H9 (cell line): ENCODE data around the gene GALNT9. TPM values are rescaled to one million over a fixed set of nuclear protein-coding genes. Genes with fewer than 3 reads are reported as not detected.

ENCODE experiments used
- DNase-seq: peaks from one replicate; pipeline ENCODE4 v3.0.0-alpha.2; 2017
- H2AFZ ChIP-seq: one replicate; pipeline ENCODE4 v1.6.1; 2013; ENCODE audit warnings: mild to moderate bottlenecking, low read length, control low read depth, moderate library complexity
- H2AK5ac ChIP-seq: 2 replicates; pipeline ENCODE4 v1.6.1; 2013; ENCODE audit warnings: low read length, control low read depth, mixed read lengths; ENCODE audit not compliant: insufficient read length
- H2BK120ac ChIP-seq: one replicate; pipeline ENCODE4 v1.6.1; 2013; ENCODE audit warnings: low read depth, mild to moderate bottlenecking, low read length, control low read depth, inconsistent platforms; ENCODE audit not compliant: poor library complexity, severe bottlenecking
- H2BK12ac ChIP-seq: 2 replicates; pipeline ENCODE4 v1.6.1; 2013; ENCODE audit warnings: low read length, control low read depth, mixed read lengths, low read depth; ENCODE audit not compliant: insufficient read length
- H2BK15ac ChIP-seq: 2 replicates; pipeline ENCODE4 v1.6.1; 2013; ENCODE audit warnings: low read depth, low read length, control low read depth
- H2BK20ac ChIP-seq: one replicate; pipeline ENCODE4 v1.6.1; 2013; ENCODE audit warnings: low read depth, mild to moderate bottlenecking, low read length, control low read depth, inconsistent platforms; ENCODE audit not compliant: poor library complexity, severe bottlenecking
- H2BK5ac ChIP-seq: 2 replicates; pipeline ENCODE4 v1.6.1; 2013; ENCODE audit warnings: low read length, control low read depth, mixed read lengths; ENCODE audit not compliant: insufficient read length
- H3K14ac ChIP-seq: 2 replicates; pipeline ENCODE4 v1.6.1; 2013; ENCODE audit warnings: low read length, control low read depth; ENCODE audit not compliant: insufficient read depth
- H3K18ac ChIP-seq: 2 replicates; pipeline ENCODE4 v1.6.1; 2013; ENCODE audit warnings: low read depth, mild to moderate bottlenecking, mixed read lengths, low read length, control low read depth; ENCODE audit not compliant: insufficient read length
- H3K23ac ChIP-seq: 2 replicates; pipeline ENCODE4 v1.6.1; 2013; ENCODE audit warnings: low read length, control low read depth, mixed read lengths, low read depth; ENCODE audit not compliant: insufficient read length
- H3K23me2 ChIP-seq: 2 replicates; pipeline ENCODE4 v1.6.1; 2013; ENCODE audit warnings: low read depth, mild to moderate bottlenecking, mixed read lengths, low read length, control low read depth; ENCODE audit not compliant: insufficient read length, poor library complexity, severe bottlenecking
- H3K27ac ChIP-seq: 2 replicates; pipeline ENCODE4 v1.5.1; 2013; ENCODE audit warnings: low read length, control low read depth, mixed read lengths, low read depth; ENCODE audit not compliant: insufficient read length
- H3K27me3 ChIP-seq: 2 replicates; pipeline ENCODE4 v1.6.1; 2013; ENCODE audit warnings: low read length, control low read depth, inconsistent platforms; ENCODE audit not compliant: insufficient read depth
- H3K4ac ChIP-seq: 2 replicates; pipeline ENCODE4 v1.6.1; 2013; ENCODE audit warnings: low read depth, mild to moderate bottlenecking, control low read depth, inconsistent platforms, low read length, moderate library complexity
- H3K4me1 ChIP-seq: 2 replicates; pipeline ENCODE4 v1.6.1; 2013; ENCODE audit warnings: low read length, control low read depth, inconsistent platforms; ENCODE audit not compliant: insufficient read depth
- H3K4me2 ChIP-seq: 2 replicates; pipeline ENCODE4 v1.6.1; 2013; ENCODE audit warnings: low read length, control low read depth, mixed read lengths; ENCODE audit not compliant: insufficient read length, insufficient read depth
- H3K56ac ChIP-seq: 2 replicates; pipeline ENCODE4 v1.6.1; 2013; ENCODE audit warnings: low read depth, mild to moderate bottlenecking, mixed read lengths, low read length, control low read depth; ENCODE audit not compliant: insufficient read length
- H3K79me1 ChIP-seq: 2 replicates; pipeline ENCODE4 v1.6.1; 2013; ENCODE audit warnings: low read depth, mild to moderate bottlenecking, moderate library complexity, low read length, control low read depth, inconsistent platforms; ENCODE audit not compliant: insufficient read depth, poor library complexity, severe bottlenecking
- H3K79me2 ChIP-seq: 2 replicates; pipeline ENCODE4 v1.6.1; 2013; ENCODE audit warnings: low read length, control low read depth, inconsistent platforms; ENCODE audit not compliant: insufficient read depth
- H3K9ac ChIP-seq: 2 replicates; pipeline ENCODE4 v1.6.1; 2013; ENCODE audit warnings: low read length, control low read depth, mixed read lengths; ENCODE audit not compliant: insufficient read length; ENCODE audit errors: extremely low read depth
- H3K9me3 ChIP-seq: one replicate; pipeline ENCODE4 v1.6.1; 2013; ENCODE audit warnings: low read depth, low read length, inconsistent platforms; ENCODE audit not compliant: control insufficient read depth
- H3T11ph ChIP-seq: one replicate; pipeline ENCODE4 v1.6.1; 2013; ENCODE audit warnings: mild to moderate bottlenecking, low read length, control low read depth, inconsistent platforms
- H4K20me1 ChIP-seq: one replicate; pipeline ENCODE4 v1.6.1; 2013; ENCODE audit not compliant: control insufficient read depth, insufficient read length, insufficient read depth
- H4K5ac ChIP-seq: 2 replicates; pipeline ENCODE4 v1.6.1; 2013; ENCODE audit warnings: low read depth, mild to moderate bottlenecking, mixed read lengths, low read length, control low read depth; ENCODE audit not compliant: insufficient read length
- H4K8ac ChIP-seq: replicated peaks from 2 replicates; pipeline ENCODE4 v1.6.1; 2013; ENCODE audit warnings: low read length, control low read depth, mixed read lengths, low read depth; ENCODE audit not compliant: insufficient read length
- H4K91ac ChIP-seq: 2 replicates; pipeline ENCODE4 v1.6.1; 2013; ENCODE audit warnings: low read depth, mild to moderate bottlenecking, moderate library complexity, mixed read lengths, low read length, control low read depth; ENCODE audit not compliant: insufficient read length
- H3K27ac Mint-ChIP-seq, 3 experiments: 2 replicates in 2 of 3; 3 replicates in 1 of 3; pipeline ENCODE4 v1.8.0; 2020 to 2021; ENCODE audit warnings: mixed read lengths in 3 of 3, mild to moderate bottlenecking in 1 of 3, moderate library complexity in 1 of 3
- H3K27me3 Mint-ChIP-seq: 2 replicates; pipeline ENCODE4 v1.8.0; 2021; ENCODE audit warnings: low read depth, mild to moderate bottlenecking, moderate library complexity, mixed read lengths
- H3K36me3 Mint-ChIP-seq, 3 experiments: 2 replicates in 2 of 3; 3 replicates in 1 of 3; pipeline ENCODE4 v1.8.0; 2020 to 2021; ENCODE audit warnings: low read depth in 3 of 3, mixed read lengths in 3 of 3; ENCODE audit not compliant: insufficient read depth in 1 of 3
- H3K4me1 Mint-ChIP-seq, 2 experiments: 2 replicates each; pipeline ENCODE4 v1.8.0; 2020; ENCODE audit warnings: mixed read lengths in 2 of 2
- H3K4me3 Mint-ChIP-seq, 2 experiments: 2 replicates in 1 of 2; 3 replicates in 1 of 2; pipeline ENCODE4 v1.8.0; 2020 to 2021; ENCODE audit warnings: mild to moderate bottlenecking in 2 of 2, mixed read lengths in 2 of 2, moderate library complexity in 1 of 2
- H3K9me3 Mint-ChIP-seq, 2 experiments: 2 replicates in 1 of 2; 3 replicates in 1 of 2; pipeline ENCODE4 v1.8.0; 2020; ENCODE audit warnings: mild to moderate bottlenecking in 2 of 2, mixed read lengths in 2 of 2, moderate library complexity in 1 of 2
- WGBS: extraction: QIAGEN DNeasy Blood & Tissue Kit; methylation state at CpG from one replicate; pipeline ENCODE4 v1.1.7; 2013; ENCODE audit warnings: missing lambda C conversion rate, low lambda C conversion rate, mixed read lengths; ENCODE audit not compliant: insufficient read length; ENCODE audit errors: extremely low coverage; 5-methylcytosine and 5-hydroxymethylcytosine counted together
- total RNA-seq: library from RNA; stranded (reverse); gene quantifications from 2 replicates; pipeline ENCODE4 v1.2.1, GENCODE V29; 2021
- TF ChIP-seq, protein P1 (sequence below): fragments of 200-600 bp; sonication (generic); conservative IDR thresholded peaks from 3 replicates; pipeline ENCODE4 v1.8.0; 2021; ENCODE audit warnings: antibody characterized with exemption, mild to moderate bottlenecking

The GALNT9 gene
- total RNA-seq, 1 experiment from 2014 or later = 0.35 TPM

DNA sequence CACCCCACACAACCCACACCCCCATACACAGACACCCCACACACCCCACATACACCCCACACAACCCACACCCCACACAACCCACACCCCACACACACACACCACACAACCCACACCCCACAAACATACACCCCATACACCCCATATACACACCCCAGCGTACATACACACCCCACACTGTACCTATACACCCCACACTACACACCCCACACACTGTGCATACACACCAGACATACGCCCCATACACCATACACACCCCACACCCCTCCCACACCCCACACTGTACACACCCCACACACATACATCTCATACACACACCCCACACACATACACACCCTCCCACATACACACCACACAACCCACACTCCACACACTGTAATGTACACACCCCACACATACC lies 104.9 kb downstream of the GALNT9 start:
- no peaks in the 10 kb centered on the region for H4K20me1 ChIP-seq
- no peak overlapping the region for H3K9ac ChIP-seq
- H2BK12ac ChIP-seq = no peak overlapping the region
- no peak overlapping the region for H2AFZ ChIP-seq
- H3T11ph ChIP-seq = no peak overlapping the region
- no peak overlapping the region for H4K8ac ChIP-seq
- Mint-ChIP-seq H3K27me3 (peaks cover 27% of the 10 kb centered on the region), H3K36me3 (peaks cover 0 to 3% (median 0%) of the 10 kb centered on the region in 3 experiments; a peak in 1 of 7 replicates), H3K9me3 (peaks cover 7 to 8% of the 10 kb centered on the region in 2 experiments), H3K27ac (no peak overlapping the region), H3K4me1 (no peaks in the 10 kb centered on the region), H3K4me3 (no peak overlapping the region)
- no peak overlapping the region for H3K4me2 ChIP-seq
- no peak overlapping the region for H3K18ac ChIP-seq
- TF ChIP-seq, protein P1, sequence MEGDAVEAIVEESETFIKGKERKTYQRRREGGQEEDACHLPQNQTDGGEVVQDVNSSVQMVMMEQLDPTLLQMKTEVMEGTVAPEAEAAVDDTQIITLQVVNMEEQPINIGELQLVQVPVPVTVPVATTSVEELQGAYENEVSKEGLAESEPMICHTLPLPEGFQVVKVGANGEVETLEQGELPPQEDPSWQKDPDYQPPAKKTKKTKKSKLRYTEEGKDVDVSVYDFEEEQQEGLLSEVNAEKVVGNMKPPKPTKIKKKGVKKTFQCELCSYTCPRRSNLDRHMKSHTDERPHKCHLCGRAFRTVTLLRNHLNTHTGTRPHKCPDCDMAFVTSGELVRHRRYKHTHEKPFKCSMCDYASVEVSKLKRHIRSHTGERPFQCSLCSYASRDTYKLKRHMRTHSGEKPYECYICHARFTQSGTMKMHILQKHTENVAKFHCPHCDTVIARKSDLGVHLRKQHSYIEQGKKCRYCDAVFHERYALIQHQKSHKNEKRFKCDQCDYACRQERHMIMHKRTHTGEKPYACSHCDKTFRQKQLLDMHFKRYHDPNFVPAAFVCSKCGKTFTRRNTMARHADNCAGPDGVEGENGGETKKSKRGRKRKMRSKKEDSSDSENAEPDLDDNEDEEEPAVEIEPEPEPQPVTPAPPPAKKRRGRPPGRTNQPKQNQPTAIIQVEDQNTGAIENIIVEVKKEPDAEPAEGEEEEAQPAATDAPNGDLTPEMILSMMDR = no peak
- H3K27me3 ChIP-seq = no peaks in the 10 kb centered on the region; the same call in 1 of the 2 replicates
- no peak overlapping the region for H3K56ac ChIP-seq
- no peak overlapping the region for H2BK5ac ChIP-seq
- WGBS = no CpG with 5 or more reads among the region's 2 CpGs
- no peak overlapping the region for H4K91ac ChIP-seq
- no peak for DNase-seq
- H3K79me2 ChIP-seq = no peaks in the 10 kb centered on the region
- H3K79me1 ChIP-seq = no peaks in the 10 kb centered on the region
- H3K14ac ChIP-seq = no peak overlapping the region
- no peak overlapping the region for H2AK5ac ChIP-seq
- no peak overlapping the region for H2BK120ac ChIP-seq
- H3K27ac ChIP-seq = no peak overlapping the region
- no peak overlapping the region for H2BK20ac ChIP-seq
- H3K23me2 ChIP-seq = no peaks in the 10 kb centered on the region
- no peak overlapping the region for H4K5ac ChIP-seq
- H2BK15ac ChIP-seq = no peak overlapping the region
- H3K9me3 ChIP-seq = no peaks in the 10 kb centered on the region
- H3K4ac ChIP-seq = no peak overlapping the region
- no peaks in the 10 kb centered on the region for H3K4me1 ChIP-seq
- no peak overlapping the region for H3K23ac ChIP-seq
